Adrenal gland (tissue), 12 donors: ENCODE measurements around the gene KLF7. TPM values are rescaled to one million over a fixed set of nuclear protein-coding genes. Genes with fewer than 3 reads are reported as not detected.

Source experiments
- DNase-seq, 7 donors: peaks; one replicate each; pipeline ENCODE4 v3.0.0-alpha.2; 2019 to 2020
- H3K27ac ChIP-seq, 5 donors: fragments of 200-600 bp; sonication (generic) in 4 of 5; 1 replicate in 3 of 5; 2 replicates in 2 of 5; pipeline versions ENCODE4 v1.5.1 to v1.8.0; 2016 to 2020; ENCODE audit warnings: mild to moderate bottlenecking in 1 of 5
- H3K27me3 ChIP-seq: fragments of 200-600 bp; 2 replicates; pipeline ENCODE4 v1.8.0; 2021
- H3K36me3 ChIP-seq, 2 donors: fragments of 200-600 bp; replicated peaks in 1 of 2; 1 replicate in 1 of 2; 2 replicates in 1 of 2; pipeline versions ENCODE4 v1.5.1 to v1.8.0; 2018 to 2022
- H3K4me1 ChIP-seq, 2 donors: fragments of 200-600 bp; replicated peaks in 1 of 2; 1 replicate in 1 of 2; 2 replicates in 1 of 2; pipeline versions ENCODE4 v1.5.1 to v1.8.0; 2018 to 2021
- H3K4me3 ChIP-seq, 4 donors: fragments of 200-600 bp; sonication (generic) in 3 of 4; one replicate each; pipeline ENCODE4 v1.5.1; 2016 to 2018
- H3K9me3 ChIP-seq, 3 donors: fragments of 200-600 bp; sonication (generic) in 1 of 3; replicated peaks in 1 of 3; 1 replicate in 2 of 3; 2 replicates in 1 of 3; pipeline versions ENCODE4 v1.5.1 to v1.8.0; 2016 to 2021
- POLR2A ChIP-seq, 2 donors: fragments of 450-650 bp; IDR thresholded peaks; one replicate each; pipeline ENCODE4 v1.6.1; 2017; ENCODE audit warnings: antibody characterized with exemption in 2 of 2, mild to moderate bottlenecking in 2 of 2, moderate library complexity in 1 of 2
- WGBS, 4 donors: extraction: QIAGEN DNeasy Blood & Tissue Kit in 2 of 4; methylation state at CpG; one replicate each; pipeline versions ENCODE4 v1.1.5 to v1.1.7; 2013 to 2017; 5-methylcytosine and 5-hydroxymethylcytosine counted together
- intact Hi-C, 2 donors: fragments of 100-400 bp; cut with DNase I; formaldehyde crosslinking; loops; one replicate each; pipeline versions ENCODE4 v1.14.1 to v1.15.0; 2022 to 2023
- polyA plus RNA-seq, 3 donors: library from polyadenylated mRNA; stranded (reverse); fragments of 200-250 nt in 2 of 3; fragments of 350-450 nt in 1 of 3; fragmentation: Illumina TruSeq in 1 of 3; extraction: RNeasy Lipid Tissue Mini Kit (QIAGEN cat#74804) in 1 of 3; gene quantifications; one replicate each; pipeline ENCODE4 v1.2.3, GENCODE V29; 2013 to 2014
- total RNA-seq, 9 donors: library from RNA; depleted of rRNA in 4 of 9; stranded (reverse); fragments of >200 nt in 4 of 9; fragments of 120-200 nt in 1 of 9; fragmentation: NEBNext Ultra II Directional in 1 of 9; extraction: Animal tissue kit (Norgen Biotek cat#: 25700) in 1 of 9; gene quantifications; one replicate each; pipeline versions ENCODE4 v1.1.0 to v1.2.4, GENCODE V29; 2013 to 2023
- TF ChIP-seq, protein P1 (sequence below), 6 experiments: fragments of 450-650 bp in 4 of 6; fragments of 200-600 bp in 2 of 6; sonication (generic) in 1 of 6; IDR thresholded peaks; 1 replicate in 5 of 6; 2 replicates in 1 of 6; pipeline versions ENCODE4 v1.5.1 to v1.8.0; 2016 to 2021; ENCODE audit warnings: antibody characterized with exemption in 6 of 6, mild to moderate bottlenecking in 2 of 6, moderate library complexity in 1 of 6
- donor health status: healthy with polysubstance abuse.
- donor health status: Bipolar disorder and iron deficiency.
- donor health status: DM: yes; HTN: yes; CAD: no.
- donor health status: DM: no; HTN: no; CAD: no.
- donor health status: DM: no; HTN: no; CAD: no.
- donor health status: DM: yes; HTN: yes; CAD: no.

The KLF7 gene
- total and polyA plus RNA-seq, 12 donors, result 3.6 to 45.9 (median 17.8) TPM

- H3K36me3 ChIP-seq, result peaks cover 0 to 3% of the 10 kb centered on the region in 2 donors
- no peak for TF ChIP-seq POLR2A (IDR thresholded peaks at IDR 0.05)
- TF ChIP-seq, protein P1, sequence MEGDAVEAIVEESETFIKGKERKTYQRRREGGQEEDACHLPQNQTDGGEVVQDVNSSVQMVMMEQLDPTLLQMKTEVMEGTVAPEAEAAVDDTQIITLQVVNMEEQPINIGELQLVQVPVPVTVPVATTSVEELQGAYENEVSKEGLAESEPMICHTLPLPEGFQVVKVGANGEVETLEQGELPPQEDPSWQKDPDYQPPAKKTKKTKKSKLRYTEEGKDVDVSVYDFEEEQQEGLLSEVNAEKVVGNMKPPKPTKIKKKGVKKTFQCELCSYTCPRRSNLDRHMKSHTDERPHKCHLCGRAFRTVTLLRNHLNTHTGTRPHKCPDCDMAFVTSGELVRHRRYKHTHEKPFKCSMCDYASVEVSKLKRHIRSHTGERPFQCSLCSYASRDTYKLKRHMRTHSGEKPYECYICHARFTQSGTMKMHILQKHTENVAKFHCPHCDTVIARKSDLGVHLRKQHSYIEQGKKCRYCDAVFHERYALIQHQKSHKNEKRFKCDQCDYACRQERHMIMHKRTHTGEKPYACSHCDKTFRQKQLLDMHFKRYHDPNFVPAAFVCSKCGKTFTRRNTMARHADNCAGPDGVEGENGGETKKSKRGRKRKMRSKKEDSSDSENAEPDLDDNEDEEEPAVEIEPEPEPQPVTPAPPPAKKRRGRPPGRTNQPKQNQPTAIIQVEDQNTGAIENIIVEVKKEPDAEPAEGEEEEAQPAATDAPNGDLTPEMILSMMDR (IDR thresholded peaks at IDR 0.05), result no peak
- 85 to 92% (median 89%) methylated on average over 4 of the region's 4 CpGs for WGBS, 4 donors
- H3K4me1 ChIP-seq, result peaks cover 9 to 49% of the 10 kb centered on the region in 2 donors
- no peaks in the 10 kb centered on the region for H3K9me3 ChIP-seq
- H3K27me3 ChIP-seq, result no peaks in the 10 kb centered on the region
- intact Hi-C loops, result no loop called here
- no peak for DNase-seq
- no peak overlapping the region for H3K4me3 ChIP-seq
- H3K27ac ChIP-seq, result peak overlapping the region in 1 of 5 donors; percentile 32
These were observed 36.9 kb downstream of the KLF7 start for GRCh38 chr2:207128867-207129266.

- Histone ChIP-seq H3K4me1 (peaks cover 15 to 38% of the 10 kb centered on the region in 2 donors), H3K9me3 (no peaks in the 10 kb centered on the region), H3K27me3 (no peaks in the 10 kb centered on the region), H3K4me3 (no peak overlapping the region), H3K27ac (peak overlapping the region in 1 of 5 donors; percentile 52), H3K36me3 (peaks cover 0 to 10% of the 10 kb centered on the region in 2 donors)
- 54 to 66% (median 58%) methylated on average over 4 of the region's 4 CpGs for WGBS, 4 donors
- TF ChIP-seq, protein P1 (IDR thresholded peaks at IDR 0.05), result no peak
- no peak for TF ChIP-seq POLR2A (IDR thresholded peaks at IDR 0.05)
- DNase-seq, result no peak
- intact Hi-C loops, result no loop called here
These were observed 38.9 kb downstream of the KLF7 start for GRCh38 chr2:207126724-207127308.

GRCh38 chr2:207123776-207124391 is 41.9 kb downstream of the KLF7 start:
- H3K27me3 ChIP-seq, result no peaks in the 10 kb centered on the region
- H3K9me3 ChIP-seq, result no peaks in the 10 kb centered on the region
- H3K4me1 ChIP-seq, result peaks cover 14 to 44% of the 10 kb centered on the region in 2 donors
- H3K27ac ChIP-seq, result no peak overlapping the region
- intact Hi-C loops, result no loop called here
- H3K36me3 ChIP-seq, result peaks cover 0 to 15% of the 10 kb centered on the region in 2 donors
- WGBS, 4 donors, result 93 to 96% (median 96%) methylated on average over 31 of the region's 31 CpGs
- no peak overlapping the region for H3K4me3 ChIP-seq
- TF ChIP-seq POLR2A (IDR thresholded peaks at IDR 0.05), result no peak
- TF ChIP-seq, protein P1 (IDR thresholded peaks at IDR 0.05), result no peak
- no peak for DNase-seq

DNA sequence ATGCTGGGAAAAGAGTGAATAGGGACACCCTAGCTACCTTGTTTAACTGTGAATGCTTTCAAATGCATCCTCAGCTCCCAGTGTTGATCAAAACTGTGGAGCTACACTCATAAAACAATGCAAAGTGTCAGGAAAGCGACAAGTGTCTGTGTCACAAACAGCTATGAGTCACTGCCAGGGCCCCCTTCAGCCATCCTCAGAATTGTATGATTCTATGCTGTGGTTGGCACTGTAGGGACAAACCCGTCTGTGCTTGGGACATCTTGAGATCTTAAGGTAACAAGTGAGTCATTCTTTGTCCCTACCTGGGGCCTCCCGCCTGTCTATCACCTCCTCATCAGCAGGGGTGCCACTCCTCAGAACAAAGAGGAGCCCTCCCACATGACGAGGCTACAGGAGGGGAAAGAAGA is 42.4 kb downstream of the KLF7 start:
- WGBS, 4 donors, result 79 to 89% (median 86%) methylated on average over 4 of the region's 4 CpGs
- no peak for DNase-seq
- Histone ChIP-seq H3K9me3 (no peaks in the 10 kb centered on the region), H3K4me1 (peaks cover 14 to 44% of the 10 kb centered on the region in 2 donors), H3K36me3 (peaks cover 0 to 15% of the 10 kb centered on the region in 2 donors), H3K27me3 (no peaks in the 10 kb centered on the region), H3K27ac (peak overlapping the region in 1 of 5 donors; percentile 68), H3K4me3 (no peak overlapping the region)
- intact Hi-C loops, result no loop called here
- TF ChIP-seq, protein P1 (IDR thresholded peaks at IDR 0.05), result no peak
- TF ChIP-seq POLR2A (IDR thresholded peaks at IDR 0.05), result no peak
